ENCODE results near the gene BDKRB2.

Gene BDKRB2

DNA sequence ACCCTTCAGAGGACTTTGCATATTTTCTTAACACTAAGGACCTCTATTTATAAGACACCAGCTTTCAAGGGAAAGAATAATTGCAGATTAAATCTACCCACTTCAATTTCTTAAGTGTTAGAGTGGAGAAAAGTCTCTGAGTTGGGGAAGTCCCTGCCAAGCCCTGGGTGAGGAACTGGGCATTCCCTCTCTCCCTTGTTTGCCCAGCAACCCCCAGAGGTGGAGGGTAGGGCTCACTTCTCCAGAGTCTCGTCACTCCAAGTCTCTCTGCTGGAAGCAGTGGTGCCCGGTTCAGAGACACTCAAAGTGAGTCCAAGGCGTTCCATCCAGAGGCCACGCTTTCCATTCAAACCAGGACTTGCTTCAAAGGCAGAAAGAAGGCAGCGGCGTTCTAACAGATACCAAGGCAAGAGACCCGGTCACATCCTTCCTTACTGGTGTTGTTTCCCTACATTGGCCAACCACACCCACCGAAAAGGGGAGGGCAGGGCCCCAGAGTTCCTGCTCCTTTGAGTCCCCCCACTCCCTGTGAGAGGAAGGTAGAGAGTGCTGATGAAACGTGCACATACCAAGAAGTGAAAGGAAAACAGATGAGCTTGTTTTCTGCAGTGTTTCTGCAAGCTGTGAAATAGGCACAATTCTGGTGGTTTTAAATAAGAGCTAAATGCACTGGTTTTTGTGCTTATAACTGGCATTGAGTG is 6.1 kb upstream of the BDKRB2 start:
- Histone ChIP-seq H3K36me3 (ENCODE audit: control insufficient read depth in 5 of 5, insufficient read depth in 5 of 5, low read length in 5 of 5) (no peaks in the 10 kb centered on the region), H3K27ac (ENCODE audit: low read depth, low read length) (peak overlapping the region; percentile 69), H3K9ac (ENCODE audit: low read length in 5 of 5) (peak overlapping the region in 1 of 5 donors; percentile 25), H3K27me3 (ENCODE audit: control insufficient read depth in 5 of 5, insufficient read depth in 4 of 5, low read length in 5 of 5) (peaks cover 1 to 15% (median 10%) of the 10 kb centered on the region in 5 donors), H3K9me3 (ENCODE audit: control insufficient read depth in 5 of 5, low read length in 5 of 5) (no peaks in the 10 kb centered on the region), H3K4me1 (ENCODE audit: control insufficient read depth in 5 of 5, insufficient read depth in 5 of 5, low read length in 5 of 5) (peaks cover 0 to 24% (median 3%) of the 10 kb centered on the region in 5 donors), H3K4me3 (ENCODE audit: low read depth in 1 of 5, low read length in 5 of 5) (peak overlapping the region in 2 of 5 donors; percentile 5 to 25)

DNA sequence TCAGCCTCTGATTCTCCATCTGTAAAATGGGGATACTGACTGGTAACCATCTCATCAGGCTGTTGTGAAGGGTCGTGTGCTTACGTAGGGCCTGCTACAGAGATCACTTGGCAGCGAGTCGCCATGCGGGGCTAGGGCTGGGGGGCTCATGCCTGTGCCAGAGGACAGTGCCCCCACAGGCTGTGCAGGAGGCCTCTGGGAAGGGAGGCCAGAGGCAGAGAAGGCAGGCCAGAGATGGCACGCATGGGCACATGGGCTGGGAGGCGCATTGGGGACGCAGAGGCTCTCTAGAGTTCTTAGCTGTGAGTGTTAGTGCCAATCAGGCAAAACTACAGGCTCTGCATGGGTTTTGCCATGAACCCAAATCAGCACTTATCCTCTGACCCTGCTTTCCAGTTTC is 3.5 kb upstream of the BDKRB2 start:
- Histone ChIP-seq H3K4me3 (ENCODE audit: low read depth in 1 of 5, low read length in 5 of 5) (no peak overlapping the region), H3K27ac (ENCODE audit: low read depth, low read length) (no peak overlapping the region), H3K9me3 (ENCODE audit: control insufficient read depth in 5 of 5, low read length in 5 of 5) (no peaks in the 10 kb centered on the region), H3K36me3 (ENCODE audit: control insufficient read depth in 5 of 5, insufficient read depth in 5 of 5, low read length in 5 of 5) (no peaks in the 10 kb centered on the region), H3K9ac (ENCODE audit: low read length in 5 of 5) (no peak overlapping the region), H3K27me3 (ENCODE audit: control insufficient read depth in 5 of 5, insufficient read depth in 4 of 5, low read length in 5 of 5) (peaks cover 7 to 33% (median 22%) of the 10 kb centered on the region in 5 donors), H3K4me1 (ENCODE audit: control insufficient read depth in 5 of 5, insufficient read depth in 5 of 5, low read length in 5 of 5) (peaks cover 4 to 48% (median 23%) of the 10 kb centered on the region in 5 donors)

DNA sequence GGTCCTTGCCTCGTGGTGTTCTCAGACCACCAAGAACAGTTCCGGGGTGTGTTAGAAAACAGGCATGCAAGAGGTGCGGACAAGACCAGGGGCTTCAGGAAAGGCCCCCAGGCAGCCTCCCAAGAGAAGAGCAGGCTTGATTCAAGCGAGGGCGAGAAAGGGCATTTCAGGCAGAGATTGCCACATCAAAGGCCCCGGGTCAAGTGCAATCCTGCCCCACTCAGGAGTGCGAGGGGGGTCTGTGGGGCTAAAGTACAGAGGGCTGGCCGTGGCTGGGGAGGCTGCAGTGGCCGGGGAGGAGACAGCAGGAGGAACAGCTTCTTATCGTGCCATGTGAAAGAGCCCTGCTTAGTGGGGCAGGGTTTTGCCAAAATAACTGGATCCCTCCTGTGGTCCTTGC is 2.7 kb upstream of the BDKRB2 start:
- Histone ChIP-seq H3K4me1 (ENCODE audit: control insufficient read depth in 5 of 5, insufficient read depth in 5 of 5, low read length in 5 of 5) (peaks cover 4 to 56% (median 25%) of the 10 kb centered on the region in 5 donors), H3K9me3 (ENCODE audit: control insufficient read depth in 5 of 5, low read length in 5 of 5) (no peaks in the 10 kb centered on the region), H3K27ac (ENCODE audit: low read depth, low read length) (no peak overlapping the region), H3K4me3 (ENCODE audit: low read depth in 1 of 5, low read length in 5 of 5) (no peak overlapping the region), H3K36me3 (ENCODE audit: control insufficient read depth in 5 of 5, insufficient read depth in 5 of 5, low read length in 5 of 5) (no peaks in the 10 kb centered on the region), H3K9ac (ENCODE audit: low read length in 5 of 5) (no peak overlapping the region), H3K27me3 (ENCODE audit: control insufficient read depth in 5 of 5, insufficient read depth in 4 of 5, low read length in 5 of 5) (peaks cover 7 to 34% (median 24%) of the 10 kb centered on the region in 5 donors)

DNA sequence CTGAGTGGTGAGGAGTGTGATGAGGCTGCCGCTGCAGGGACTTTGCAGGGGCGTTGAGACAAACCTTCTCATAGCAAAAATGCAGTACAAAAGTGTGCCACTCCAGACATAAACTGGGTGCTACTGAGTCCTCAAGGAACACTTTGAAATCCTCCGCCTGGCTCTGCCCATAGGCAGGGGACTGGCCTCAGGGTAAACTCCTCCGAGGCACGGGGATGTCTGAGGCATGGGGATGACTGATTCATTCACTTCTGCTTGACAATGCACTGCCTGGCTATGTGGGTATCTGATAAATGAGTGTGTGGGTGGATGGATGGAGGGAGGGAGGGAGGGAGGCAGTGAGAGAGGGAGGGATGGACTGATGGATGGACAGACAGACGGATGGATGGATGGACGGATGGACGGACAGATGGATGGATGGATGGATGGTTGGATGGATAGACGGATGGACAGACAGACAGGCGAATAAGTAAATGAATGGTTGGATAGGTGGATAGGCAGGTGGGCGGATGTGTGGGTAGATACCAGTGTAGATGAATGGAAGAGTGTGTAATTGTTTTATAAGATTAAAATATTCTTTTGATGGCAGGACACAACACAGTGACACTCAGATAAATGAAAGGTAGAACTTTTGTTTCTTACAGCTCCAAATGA is 2.1 kb upstream of the BDKRB2 start:
- Histone ChIP-seq H3K4me1 (ENCODE audit: control insufficient read depth in 5 of 5, insufficient read depth in 5 of 5, low read length in 5 of 5) (peaks cover 4 to 51% (median 25%) of the 10 kb centered on the region in 5 donors), H3K27me3 (ENCODE audit: control insufficient read depth in 5 of 5, insufficient read depth in 4 of 5, low read length in 5 of 5) (peaks cover 7 to 34% (median 24%) of the 10 kb centered on the region in 5 donors), H3K9ac (ENCODE audit: low read length in 5 of 5) (no peak overlapping the region), H3K27ac (ENCODE audit: low read depth, low read length) (no peak overlapping the region), H3K9me3 (ENCODE audit: control insufficient read depth in 5 of 5, low read length in 5 of 5) (no peaks in the 10 kb centered on the region), H3K4me3 (ENCODE audit: low read depth in 1 of 5, low read length in 5 of 5) (no peak overlapping the region), H3K36me3 (ENCODE audit: control insufficient read depth in 5 of 5, insufficient read depth in 5 of 5, low read length in 5 of 5) (no peaks in the 10 kb centered on the region)

DNA sequence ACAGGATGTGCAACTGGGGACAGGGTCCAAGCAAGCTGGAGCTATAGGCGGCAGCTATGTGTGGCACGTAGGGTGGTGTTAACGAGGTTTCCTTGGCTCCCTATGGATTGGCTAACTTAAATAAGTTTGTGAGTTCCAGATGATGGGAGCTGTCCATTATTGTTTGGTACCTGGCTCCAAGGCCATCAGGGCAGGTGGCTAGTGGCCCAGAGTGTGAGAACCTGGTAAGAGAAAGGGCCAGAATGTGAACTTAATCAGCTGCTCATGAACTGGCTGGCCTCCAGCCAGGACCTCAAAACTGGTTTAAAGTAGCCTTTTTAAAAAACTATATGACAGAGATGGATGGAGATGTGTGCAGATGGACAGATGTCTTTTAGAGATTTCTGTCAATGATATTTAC is 1.5 kb upstream of the BDKRB2 start:
- H3K36me3 ChIP-seq (ENCODE audit: control insufficient read depth in 5 of 5, insufficient read depth in 5 of 5, low read length in 5 of 5), result no peaks in the 10 kb centered on the region
- no peak overlapping the region for H3K9ac ChIP-seq (ENCODE audit: low read length in 5 of 5)
- peaks cover 2 to 48% (median 25%) of the 10 kb centered on the region in 5 donors for H3K4me1 ChIP-seq (ENCODE audit: control insufficient read depth in 5 of 5, insufficient read depth in 5 of 5, low read length in 5 of 5)
- H3K4me3 ChIP-seq (ENCODE audit: low read depth in 1 of 5, low read length in 5 of 5), result no peak overlapping the region
- H3K27ac ChIP-seq (ENCODE audit: low read depth, low read length), result no peak overlapping the region
- H3K9me3 ChIP-seq (ENCODE audit: control insufficient read depth in 5 of 5, low read length in 5 of 5), result no peaks in the 10 kb centered on the region
- H3K27me3 ChIP-seq (ENCODE audit: control insufficient read depth in 5 of 5, insufficient read depth in 4 of 5, low read length in 5 of 5), result peaks cover 7 to 34% (median 24%) of the 10 kb centered on the region in 5 donors

DNA sequence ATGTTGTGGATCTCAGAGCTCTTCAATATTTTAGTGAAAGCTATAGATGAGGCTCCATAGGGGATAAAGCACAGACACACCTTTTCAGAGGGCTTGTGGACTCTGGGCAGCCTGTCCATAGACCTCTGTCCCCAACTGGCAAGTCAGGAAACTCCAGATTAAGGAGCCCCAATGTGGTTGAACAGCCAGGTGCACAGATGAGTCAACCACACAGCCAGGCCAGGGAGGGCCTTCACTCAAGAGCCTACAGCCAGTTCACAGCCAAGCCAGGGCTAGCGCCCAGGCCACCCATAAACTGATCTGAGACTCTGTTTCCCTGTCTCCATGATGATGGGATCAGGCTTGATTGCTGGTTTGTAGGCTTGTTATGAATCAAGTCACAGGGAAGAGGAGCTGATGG is 1.0 kb upstream of the BDKRB2 start:
- H3K36me3 ChIP-seq (ENCODE audit: control insufficient read depth in 5 of 5, insufficient read depth in 5 of 5, low read length in 5 of 5), result no peaks in the 10 kb centered on the region
- peaks cover 2 to 43% (median 25%) of the 10 kb centered on the region in 5 donors for H3K4me1 ChIP-seq (ENCODE audit: control insufficient read depth in 5 of 5, insufficient read depth in 5 of 5, low read length in 5 of 5)
- peak overlapping the region in 1 of 5 donors; percentile 59 for H3K4me3 ChIP-seq (ENCODE audit: low read depth in 1 of 5, low read length in 5 of 5)
- H3K27me3 ChIP-seq (ENCODE audit: control insufficient read depth in 5 of 5, insufficient read depth in 4 of 5, low read length in 5 of 5), result peaks cover 7 to 34% (median 24%) of the 10 kb centered on the region in 5 donors
- H3K9me3 ChIP-seq (ENCODE audit: control insufficient read depth in 5 of 5, low read length in 5 of 5), result no peaks in the 10 kb centered on the region
- peak overlapping the region in 2 of 5 donors; percentile 72 to 78 for H3K9ac ChIP-seq (ENCODE audit: low read length in 5 of 5)
- H3K27ac ChIP-seq (ENCODE audit: low read depth, low read length), result peak overlapping the region; percentile 60

DNA sequence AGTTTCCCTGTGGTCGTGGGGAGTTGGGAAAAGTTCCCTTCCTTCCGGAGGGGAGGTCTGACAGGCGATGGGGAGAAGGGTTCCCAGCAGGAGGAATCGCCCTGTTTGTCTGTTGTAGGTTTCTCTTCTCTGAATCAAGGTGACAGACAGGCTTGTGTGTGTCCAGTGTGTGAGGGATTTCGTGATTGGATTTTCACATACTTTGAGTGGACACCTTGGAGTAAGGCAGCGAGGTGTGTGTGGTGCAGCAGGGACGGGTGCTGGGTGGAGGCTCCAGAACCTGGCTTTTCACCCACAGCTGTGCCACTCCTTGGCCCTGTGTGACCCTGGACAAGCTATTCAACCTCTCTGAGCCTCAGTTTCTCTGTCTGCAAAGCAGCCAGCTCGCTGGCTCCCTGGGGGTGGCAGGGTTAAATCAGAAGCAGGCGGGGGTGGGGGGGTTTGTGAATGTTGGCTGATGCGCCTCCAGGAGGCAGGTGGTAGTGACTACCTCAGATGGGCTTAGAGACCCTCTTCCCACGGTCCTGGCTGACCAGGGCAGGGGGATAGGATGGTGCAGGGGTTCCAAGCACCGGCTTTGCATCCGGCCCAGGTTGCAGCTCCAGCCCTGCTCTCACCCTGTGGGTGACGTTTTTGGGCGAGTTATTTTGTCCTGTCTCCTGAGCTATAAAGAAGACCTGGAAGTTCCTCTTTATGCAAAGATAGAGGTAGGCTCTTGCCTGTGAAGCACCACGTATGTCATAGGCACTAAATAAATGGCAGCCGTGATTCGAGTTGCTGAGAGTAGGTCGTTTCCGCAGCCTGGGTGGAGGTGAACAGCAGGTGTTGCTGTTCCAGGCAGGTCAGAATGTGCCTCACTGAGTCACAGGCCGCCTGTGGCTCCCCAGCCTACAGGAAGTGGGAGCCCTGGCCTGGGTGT is 679 bp downstream of the BDKRB2 start:
- Histone ChIP-seq H3K9me3 (ENCODE audit: control insufficient read depth in 5 of 5, low read length in 5 of 5) (no peaks in the 10 kb centered on the region), H3K36me3 (ENCODE audit: control insufficient read depth in 5 of 5, insufficient read depth in 5 of 5, low read length in 5 of 5) (no peaks in the 10 kb centered on the region), H3K9ac (ENCODE audit: low read length in 5 of 5) (peak overlapping the region in 4 of 5 donors; percentile 39 to 78 (median 62)), H3K4me3 (ENCODE audit: low read depth in 1 of 5, low read length in 5 of 5) (peak overlapping the region; percentile 55 to 84 (median 70)), H3K27me3 (ENCODE audit: control insufficient read depth in 5 of 5, insufficient read depth in 4 of 5, low read length in 5 of 5) (peaks cover 7 to 34% (median 24%) of the 10 kb centered on the region in 5 donors), H3K4me1 (ENCODE audit: control insufficient read depth in 5 of 5, insufficient read depth in 5 of 5, low read length in 5 of 5) (peaks cover 2 to 35% (median 25%) of the 10 kb centered on the region in 5 donors), H3K27ac (ENCODE audit: low read depth, low read length) (peak overlapping the region; percentile 60)

DNA sequence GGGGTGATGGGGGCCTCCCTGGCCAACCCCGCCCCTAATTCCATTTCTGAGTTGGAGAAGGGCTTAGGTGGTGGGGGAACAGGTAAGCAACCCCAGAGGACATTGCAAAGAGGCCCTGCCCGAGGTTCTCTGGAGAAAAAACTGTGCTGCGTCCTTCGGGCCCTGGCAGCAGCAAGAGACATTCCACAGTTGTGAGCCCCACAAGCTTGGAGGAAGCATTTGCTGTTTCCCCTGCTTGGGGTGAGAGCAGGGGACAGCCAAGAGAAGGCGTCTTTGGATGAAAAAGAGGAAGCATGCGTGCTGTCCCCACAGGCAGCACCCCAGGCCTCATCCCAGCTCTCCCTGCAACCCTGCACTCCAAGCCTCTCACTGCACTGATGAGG is 1.3 kb downstream of the BDKRB2 start:
- H3K4me3 ChIP-seq (ENCODE audit: low read depth in 1 of 5, low read length in 5 of 5), result peak overlapping the region; percentile 55 to 84 (median 70)
- H3K9me3 ChIP-seq (ENCODE audit: control insufficient read depth in 5 of 5, low read length in 5 of 5), result peaks cover 0 to under 1% (median 0%) of the 10 kb centered on the region in 5 donors
- H3K9ac ChIP-seq (ENCODE audit: low read length in 5 of 5), result peak overlapping the region in 3 of 5 donors; percentile 39 to 78 (median 72)
- peak overlapping the region; percentile 60 for H3K27ac ChIP-seq (ENCODE audit: low read depth, low read length)
- H3K4me1 ChIP-seq (ENCODE audit: control insufficient read depth in 5 of 5, insufficient read depth in 5 of 5, low read length in 5 of 5), result peaks cover 2 to 35% (median 25%) of the 10 kb centered on the region in 5 donors
- no peaks in the 10 kb centered on the region for H3K36me3 ChIP-seq (ENCODE audit: control insufficient read depth in 5 of 5, insufficient read depth in 5 of 5, low read length in 5 of 5)
- H3K27me3 ChIP-seq (ENCODE audit: control insufficient read depth in 5 of 5, insufficient read depth in 4 of 5, low read length in 5 of 5), result peaks cover 7 to 34% (median 23%) of the 10 kb centered on the region in 5 donors

DNA sequence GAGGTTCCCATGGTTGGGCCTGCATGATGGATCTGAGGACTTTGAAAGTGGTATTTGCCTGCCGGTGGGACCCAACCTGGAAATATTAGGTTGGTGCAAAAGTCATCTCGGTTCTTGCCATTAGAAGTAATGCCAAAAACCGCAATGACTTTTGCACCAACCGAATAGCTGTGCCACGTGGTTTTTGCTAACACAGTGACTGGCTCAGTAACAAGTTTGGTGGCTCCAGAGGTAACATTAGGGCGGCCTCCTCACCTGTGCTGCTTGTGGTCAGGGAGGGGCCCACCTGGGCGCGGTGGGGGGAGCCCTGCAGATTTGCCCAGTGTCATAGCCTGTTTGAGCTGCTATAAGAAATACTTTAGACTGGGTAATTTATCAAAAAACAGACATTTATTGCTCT is 1.8 kb downstream of the BDKRB2 start:
- Histone ChIP-seq H3K27me3 (ENCODE audit: control insufficient read depth in 5 of 5, insufficient read depth in 4 of 5, low read length in 5 of 5) (peaks cover 7 to 34% (median 19%) of the 10 kb centered on the region in 5 donors), H3K9ac (ENCODE audit: low read length in 5 of 5) (no peak overlapping the region), H3K4me1 (ENCODE audit: control insufficient read depth in 5 of 5, insufficient read depth in 5 of 5, low read length in 5 of 5) (peaks cover 2 to 35% (median 25%) of the 10 kb centered on the region in 5 donors), H3K9me3 (ENCODE audit: control insufficient read depth in 5 of 5, low read length in 5 of 5) (peaks cover 0 to 6% (median 4%) of the 10 kb centered on the region in 5 donors), H3K36me3 (ENCODE audit: control insufficient read depth in 5 of 5, insufficient read depth in 5 of 5, low read length in 5 of 5) (no peaks in the 10 kb centered on the region), H3K4me3 (ENCODE audit: low read depth in 1 of 5, low read length in 5 of 5) (peak overlapping the region; percentile 10 to 84 (median 70)), H3K27ac (ENCODE audit: low read depth, low read length) (no peak overlapping the region)
